DMS53 treated with DMSO at 0.1 percent for 48 hours (cell line): ENCODE measurements around the gene DDX27.
A peak's percentile ranks its signal among the peaks of the same experiment; 100 is the strongest.

Experiments
- DNase-seq: peaks from one replicate; lab custom pipeline; 2025; ENCODE audit not compliant: unreplicated experiment; lab: John Stamatoyannopoulos, UW

The DDX27 gene

GRCh38 chr20:49276961-49277785 is 58.0 kb downstream of the DDX27 start:
- DNase-seq = no peak

DNA sequence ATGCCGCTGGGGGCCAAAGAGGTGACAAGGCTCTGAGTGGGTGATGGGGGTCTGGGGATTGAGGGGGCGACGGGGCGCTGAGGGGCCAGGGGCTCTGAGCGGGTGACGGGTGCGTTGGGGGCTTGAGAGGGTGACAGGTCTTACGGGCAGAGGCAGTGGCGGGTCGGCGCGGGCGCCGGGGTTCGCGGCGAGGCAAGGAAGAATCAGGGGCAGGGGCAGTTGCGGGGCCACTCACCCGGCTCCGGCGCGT is 58.5 kb downstream of the DDX27 start:
- DNase-seq = no peak

GRCh38 chr20:49278036-49278817 is 59.0 kb downstream of the DDX27 start, which contains the start of gene ZNFX1:
TSS of gene ZNFX1 (minus strand) at chr20:49278057. CDS start at chr20:49275839, 2,218 bp downstream.
- peak; percentile 92 for DNase-seq

GRCh38 chr20:49278818-49279676 is 59.8 kb downstream of the DDX27 start:
- DNase-seq = no peak

DNA sequence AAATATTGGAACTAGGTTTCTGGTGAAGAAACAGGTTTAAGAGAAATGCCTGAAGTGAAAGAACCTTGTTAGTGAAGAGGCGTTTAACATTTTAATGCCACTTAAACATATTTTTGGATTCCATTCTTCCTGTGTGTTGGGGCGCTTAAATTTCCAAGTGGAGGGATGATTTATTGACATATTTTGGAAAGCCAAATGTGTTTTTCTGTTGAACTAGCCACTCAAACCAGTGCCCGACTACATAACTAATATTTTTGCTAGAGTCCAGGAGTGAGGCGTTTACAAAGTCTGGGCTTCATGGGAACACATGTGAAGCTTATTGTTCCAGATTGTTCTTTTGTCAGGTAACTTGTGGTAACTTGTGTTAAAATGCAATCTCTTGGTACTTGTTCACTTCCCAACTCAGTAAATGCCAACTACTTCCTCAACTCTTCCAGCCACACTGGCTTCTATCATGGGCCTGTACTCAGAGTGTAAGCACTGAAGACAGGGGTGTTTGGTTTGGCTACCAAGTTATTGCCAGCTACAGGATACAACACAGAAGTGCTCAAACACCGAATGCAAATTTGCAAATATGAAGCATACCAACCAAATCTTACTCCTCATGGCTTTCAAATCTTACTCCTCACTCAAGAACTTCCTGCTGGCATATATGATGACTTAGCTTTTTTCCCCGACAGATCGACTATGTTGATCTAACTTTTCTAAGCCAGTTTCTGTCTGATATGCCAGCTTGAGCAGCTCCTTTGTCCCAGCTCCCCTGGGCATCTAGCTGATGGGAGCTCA is 60.7 kb downstream of the DDX27 start:
- DNase-seq = no peak

- DNase-seq = no peak
Observed at GRCh38 chr20:49280463-49281058, 61.3 kb downstream of the DDX27 start.

DNA sequence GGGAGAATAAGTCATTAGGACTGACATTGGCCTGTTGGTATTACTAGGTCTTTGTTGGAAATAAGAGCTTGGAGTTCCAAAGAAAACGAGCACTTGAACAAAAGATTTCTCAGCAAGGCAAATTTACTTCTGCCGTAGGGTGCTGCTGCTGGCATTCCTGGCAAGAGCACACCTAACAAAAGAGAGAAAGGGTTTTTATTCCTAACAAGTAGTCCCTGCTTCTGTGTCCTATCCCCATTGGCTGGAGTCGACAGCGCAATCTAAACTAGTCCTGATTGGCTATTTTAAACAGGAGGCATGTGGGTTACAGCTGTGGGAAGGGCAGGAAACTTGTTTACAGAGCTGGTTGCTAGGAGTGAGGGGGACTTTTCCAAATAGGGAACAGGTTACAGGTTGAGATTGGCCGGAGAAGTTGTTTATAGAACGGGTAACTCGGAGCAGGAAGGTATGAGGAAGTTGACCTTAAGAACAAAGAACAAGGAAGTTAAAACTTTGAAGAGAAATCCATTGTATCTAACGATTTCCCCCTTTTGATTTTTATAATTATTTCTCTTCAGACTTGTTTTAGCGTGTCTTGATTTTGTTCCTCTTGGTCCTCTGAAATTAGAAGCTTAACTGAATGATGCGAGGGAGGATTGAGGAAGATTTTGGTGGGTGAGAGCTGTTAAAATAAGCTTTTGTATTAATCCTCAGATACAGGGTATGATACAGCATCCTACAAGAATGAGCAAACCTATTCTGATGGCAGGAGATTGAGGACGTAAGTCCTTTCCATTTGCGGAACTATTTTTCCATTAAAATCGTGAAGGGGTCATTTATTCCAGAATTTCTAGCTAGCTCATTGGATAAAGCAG is 62.1 kb downstream of the DDX27 start:
- no peak for DNase-seq

GRCh38 chr20:49281913-49282467 is 62.8 kb downstream of the DDX27 start:
- DNase-seq = no peak

DNA sequence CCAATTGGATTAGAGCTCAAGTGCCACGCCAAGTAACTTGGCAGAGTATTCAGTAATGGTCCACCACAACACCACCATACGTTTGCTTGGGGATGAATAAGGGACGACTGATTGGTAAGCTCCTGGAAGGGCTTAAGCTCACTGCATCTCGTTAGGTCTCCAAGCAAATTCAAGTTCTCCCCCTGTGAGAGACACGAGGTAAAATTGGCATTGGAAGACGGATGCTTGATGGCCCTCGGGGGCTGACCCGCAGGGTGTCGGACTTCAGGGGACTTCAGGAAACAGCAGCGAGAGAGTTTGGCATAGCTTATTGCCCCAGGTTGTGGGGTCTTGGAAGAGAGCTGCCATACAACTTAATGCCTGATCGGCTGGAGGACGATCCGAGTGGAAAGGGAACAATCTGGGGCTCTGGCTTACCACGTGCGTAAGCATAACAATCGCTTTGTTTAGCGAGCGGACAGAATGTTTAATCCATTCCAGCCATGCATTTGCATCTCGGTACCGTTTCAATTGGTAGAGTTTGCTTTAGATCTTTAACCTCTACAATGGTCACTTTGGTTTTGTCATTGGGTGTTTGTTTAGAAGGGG is 63.5 kb downstream of the DDX27 start:
- DNase-seq = no peak

- DNase-seq = no peak
Observed at GRCh38 chr20:49283176-49283702, 64.0 kb downstream of the DDX27 start.

DNA sequence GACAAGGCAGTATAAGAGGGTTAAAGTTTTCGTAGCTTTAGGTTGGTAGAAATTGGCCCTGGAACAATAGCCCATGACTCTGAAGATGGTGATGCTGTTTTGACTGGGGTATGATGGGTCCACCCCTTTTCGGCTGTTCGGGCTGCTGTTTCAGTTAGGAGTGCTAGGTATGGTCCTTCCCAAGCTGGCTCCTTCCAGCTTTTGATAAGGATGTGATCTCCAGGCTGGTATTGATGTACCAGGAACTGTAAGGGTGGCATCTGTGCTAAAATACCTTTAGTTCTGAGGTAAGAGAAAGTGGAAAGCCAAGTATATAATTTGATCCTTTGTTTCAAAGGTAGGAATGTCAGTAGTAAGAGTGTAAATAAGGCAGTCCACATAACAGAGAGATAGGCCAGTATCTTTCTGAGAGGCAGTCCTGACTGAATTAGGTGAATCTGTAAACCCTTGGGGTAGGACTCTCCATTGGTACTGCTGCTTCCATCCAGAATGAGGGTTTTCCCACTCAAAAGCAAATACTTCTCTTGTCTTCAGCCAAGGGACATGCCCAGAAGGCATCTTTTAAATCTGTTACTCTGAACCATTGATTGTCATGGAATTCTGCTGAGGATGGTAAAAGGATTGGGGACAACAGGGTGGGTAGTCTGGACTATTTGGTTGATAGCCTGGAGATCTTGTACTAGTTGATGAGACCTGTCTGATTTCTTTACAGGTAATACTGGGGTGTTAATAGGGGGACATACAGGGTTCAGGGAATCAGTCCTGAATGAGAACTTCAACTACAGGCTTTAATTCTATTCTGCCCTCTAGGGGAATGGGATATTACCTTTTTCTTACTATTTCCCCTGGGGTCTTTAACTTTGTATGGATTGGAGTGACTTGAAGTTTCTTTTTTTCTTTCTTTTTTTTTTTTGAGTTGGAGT is 64.7 kb downstream of the DDX27 start:
- no peak for DNase-seq

DNA sequence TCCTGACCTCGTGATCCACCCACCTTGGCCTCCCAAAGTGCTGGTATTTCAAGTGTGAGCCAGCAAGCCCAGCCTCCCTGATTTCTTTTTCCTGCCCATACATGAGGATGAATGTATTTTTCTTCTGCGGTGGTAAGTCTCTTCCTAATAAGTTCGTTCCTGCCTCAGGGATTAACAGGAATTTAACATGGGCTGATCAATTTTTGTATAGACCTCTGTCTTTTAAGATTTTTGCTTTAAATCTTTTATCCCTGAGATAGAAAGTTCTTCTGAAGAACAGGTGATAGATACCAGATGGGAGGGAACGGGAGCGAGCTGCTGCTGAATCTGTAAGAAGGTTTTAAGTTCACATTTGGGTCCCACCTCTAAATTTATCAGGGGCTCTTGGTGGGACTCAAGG is 65.6 kb downstream of the DDX27 start:
- DNase-seq = no peak

DNA sequence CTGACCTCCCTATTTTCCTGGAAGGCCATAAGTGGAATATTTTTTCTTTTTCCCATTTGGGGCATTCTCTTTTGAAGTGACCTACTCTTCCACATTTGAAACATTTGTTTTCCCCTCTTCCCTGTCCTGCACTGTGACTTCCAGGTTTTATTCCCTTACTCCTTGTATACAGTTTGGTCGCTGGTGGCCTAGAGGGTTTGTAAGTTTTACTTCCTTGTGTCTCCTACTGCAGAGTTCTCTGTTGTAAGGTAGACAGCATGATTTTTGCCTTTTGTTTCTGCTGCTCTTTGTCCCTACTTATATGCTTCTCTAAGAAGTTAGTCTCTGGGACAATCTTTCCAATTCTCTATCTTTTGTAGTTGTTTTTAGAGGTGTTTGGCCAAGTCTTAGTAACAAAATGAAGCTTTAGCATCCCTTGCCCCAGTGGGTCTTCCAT is 66.0 kb downstream of the DDX27 start:
- no peak for DNase-seq

- DNase-seq = no peak
Observed at GRCh38 chr20:49285813-49286494, 66.7 kb downstream of the DDX27 start.

DNA sequence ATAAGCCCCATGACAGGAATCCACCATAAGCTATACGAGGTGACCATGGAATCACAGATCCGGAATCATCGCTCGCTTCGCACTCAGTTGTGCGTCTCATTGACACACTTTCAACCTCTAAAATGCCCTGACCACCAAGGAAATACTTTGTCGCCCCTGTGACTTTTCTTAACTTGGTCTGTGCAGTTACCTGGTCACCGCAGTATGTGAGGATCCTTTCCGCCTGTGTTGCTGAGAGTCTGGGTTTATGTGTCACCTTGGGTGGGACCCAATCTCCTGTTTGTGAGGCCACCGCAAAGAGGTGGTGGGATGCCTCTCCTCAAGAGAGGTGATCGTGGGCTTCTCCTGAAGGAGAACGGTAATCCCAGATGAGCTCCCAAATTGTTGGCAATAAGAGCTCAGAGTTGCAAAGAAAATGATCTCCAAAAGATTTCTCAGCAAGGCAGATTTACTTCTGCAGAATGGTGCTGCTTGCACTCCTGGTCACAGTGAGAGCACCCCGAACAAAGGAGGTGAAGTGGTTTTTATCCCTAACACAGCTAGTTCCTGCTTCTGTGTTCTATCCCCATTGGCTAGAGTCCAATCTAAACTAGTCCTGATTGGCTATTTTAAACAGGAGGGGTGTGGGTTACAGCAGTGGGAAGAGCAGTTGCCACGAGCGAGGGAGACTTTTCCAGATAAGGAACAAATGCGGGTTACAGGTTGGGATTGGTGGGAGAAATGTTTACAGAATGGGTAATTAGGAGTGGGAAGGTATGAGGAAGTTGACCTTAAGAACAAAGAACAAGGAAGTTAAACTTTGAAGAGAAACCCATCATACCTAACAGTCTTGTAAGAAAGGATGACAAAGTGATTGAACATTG is 67.7 kb downstream of the DDX27 start:
- peak; percentile 38 for DNase-seq
